22Rv1 (cell line): Measurements from ENCODE around the gene GLCCI1.

Source experiments
- H3K27ac ChIP-seq: fragments of 450-650 bp; 2 replicates; pipeline ENCODE4 v1.5.1; 2017
- ZFX ChIP-seq: fragments of 450-650 bp; IDR thresholded peaks from 2 replicates; pipeline ENCODE4 v1.6.1; 2017; ENCODE audit warnings: antibody characterized with exemption, borderline replicate concordance
- TF ChIP-seq, protein P1 (sequence below): fragments of 450-650 bp; IDR thresholded peaks from 2 replicates; pipeline ENCODE4 v1.5.1; 2017; ENCODE audit warnings: mild to moderate bottlenecking

Gene GLCCI1

DNA sequence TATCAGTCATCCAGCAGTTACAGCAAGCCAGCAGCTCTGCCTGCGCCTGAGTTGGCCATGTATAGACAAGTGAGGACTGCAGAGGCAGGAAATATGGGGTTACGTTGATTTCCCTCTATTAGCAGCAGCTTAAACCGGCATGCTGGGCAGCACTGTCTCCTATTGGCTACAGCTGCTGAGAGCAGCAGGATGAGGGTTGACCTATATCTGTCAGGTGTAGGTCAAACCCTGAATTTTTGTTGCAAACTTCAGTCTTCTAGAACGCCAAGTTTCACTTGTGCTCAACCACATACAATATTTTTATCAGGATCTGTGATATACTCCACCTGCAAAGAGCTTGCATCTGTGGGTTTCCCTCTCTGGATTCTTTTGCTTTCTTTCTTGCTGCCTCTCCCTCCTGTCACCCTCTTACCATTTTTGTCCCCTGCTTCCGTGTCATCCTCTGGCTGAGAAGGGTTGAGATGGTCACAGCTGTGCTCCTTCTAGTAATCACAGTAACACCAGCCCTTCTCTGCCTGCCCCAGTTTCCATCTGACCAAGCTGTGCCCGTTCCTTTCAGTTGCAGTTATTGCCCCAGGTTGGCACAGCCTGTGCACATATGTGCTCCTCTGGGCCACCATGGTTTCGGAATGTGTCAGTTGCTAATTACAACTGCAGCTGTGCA lies 23.8 kb upstream of the GLCCI1 start:
- H3K27ac ChIP-seq, result no peak overlapping the region
- TF ChIP-seq, protein P1, sequence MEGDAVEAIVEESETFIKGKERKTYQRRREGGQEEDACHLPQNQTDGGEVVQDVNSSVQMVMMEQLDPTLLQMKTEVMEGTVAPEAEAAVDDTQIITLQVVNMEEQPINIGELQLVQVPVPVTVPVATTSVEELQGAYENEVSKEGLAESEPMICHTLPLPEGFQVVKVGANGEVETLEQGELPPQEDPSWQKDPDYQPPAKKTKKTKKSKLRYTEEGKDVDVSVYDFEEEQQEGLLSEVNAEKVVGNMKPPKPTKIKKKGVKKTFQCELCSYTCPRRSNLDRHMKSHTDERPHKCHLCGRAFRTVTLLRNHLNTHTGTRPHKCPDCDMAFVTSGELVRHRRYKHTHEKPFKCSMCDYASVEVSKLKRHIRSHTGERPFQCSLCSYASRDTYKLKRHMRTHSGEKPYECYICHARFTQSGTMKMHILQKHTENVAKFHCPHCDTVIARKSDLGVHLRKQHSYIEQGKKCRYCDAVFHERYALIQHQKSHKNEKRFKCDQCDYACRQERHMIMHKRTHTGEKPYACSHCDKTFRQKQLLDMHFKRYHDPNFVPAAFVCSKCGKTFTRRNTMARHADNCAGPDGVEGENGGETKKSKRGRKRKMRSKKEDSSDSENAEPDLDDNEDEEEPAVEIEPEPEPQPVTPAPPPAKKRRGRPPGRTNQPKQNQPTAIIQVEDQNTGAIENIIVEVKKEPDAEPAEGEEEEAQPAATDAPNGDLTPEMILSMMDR, result no peak
- no peak for TF ChIP-seq ZFX

DNA sequence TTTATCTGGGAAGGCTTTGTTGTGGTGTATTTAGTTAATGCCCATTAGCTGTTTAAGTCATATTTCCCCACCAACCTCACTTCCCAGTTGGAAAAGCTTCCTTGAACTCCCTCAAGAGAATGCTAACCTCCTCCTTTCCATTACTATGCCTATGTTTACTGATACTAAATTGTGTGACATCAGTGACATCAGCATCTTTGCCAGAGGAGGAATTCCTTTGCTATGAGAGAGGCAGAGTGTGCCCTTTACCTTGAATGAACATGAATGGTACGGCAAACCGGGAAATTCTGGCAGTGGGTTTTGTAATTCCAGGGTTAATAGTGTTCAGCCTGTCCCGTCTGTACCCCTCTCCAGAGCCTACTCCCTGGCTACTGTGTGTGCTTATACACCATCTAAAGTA lies 22.1 kb upstream of the GLCCI1 start:
- TF ChIP-seq, protein P1, result no peak
- TF ChIP-seq ZFX, result no peak
- no peak overlapping the region for H3K27ac ChIP-seq

DNA sequence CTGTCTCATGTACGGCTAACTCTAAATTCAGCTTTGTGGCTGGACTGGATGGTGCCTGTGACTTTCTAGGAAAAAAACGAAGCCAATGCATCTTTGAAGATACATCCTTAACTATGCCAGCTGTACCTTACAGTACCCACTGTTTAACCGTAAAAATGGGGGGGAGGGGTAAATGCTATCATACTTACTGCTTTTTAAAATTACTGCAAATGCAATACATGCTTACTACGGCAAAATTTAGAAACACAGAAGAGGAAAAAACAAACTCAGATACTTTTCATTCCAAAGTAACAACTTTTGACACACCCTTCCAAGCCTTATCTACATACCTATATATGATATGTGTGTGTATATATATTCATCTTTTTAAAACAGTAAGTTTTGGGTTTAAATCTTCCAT lies 20.4 kb upstream of the GLCCI1 start:
- no peak overlapping the region for H3K27ac ChIP-seq
- no peak for TF ChIP-seq ZFX
- TF ChIP-seq, protein P1, result no peak

DNA sequence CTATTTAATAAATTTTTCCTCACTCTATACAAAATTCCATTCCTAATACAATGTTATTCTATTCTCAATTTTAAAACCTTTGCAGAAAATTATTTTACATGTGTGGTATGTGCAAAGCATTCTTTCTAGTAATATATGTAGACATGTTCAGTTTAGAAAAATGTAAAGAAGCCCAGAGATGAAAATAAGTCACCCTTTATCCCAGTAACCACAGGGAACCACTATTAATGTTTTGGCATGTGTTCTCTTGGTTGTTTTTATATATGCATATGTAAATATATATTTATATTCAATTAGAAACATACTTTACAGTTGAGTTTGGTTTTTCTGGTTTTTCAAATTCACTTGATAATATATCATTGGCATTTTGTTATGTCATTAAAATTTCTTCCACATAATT lies 14.8 kb upstream of the GLCCI1 start:
- no peak for TF ChIP-seq ZFX
- TF ChIP-seq, protein P1, result no peak
- no peak overlapping the region for H3K27ac ChIP-seq

DNA sequence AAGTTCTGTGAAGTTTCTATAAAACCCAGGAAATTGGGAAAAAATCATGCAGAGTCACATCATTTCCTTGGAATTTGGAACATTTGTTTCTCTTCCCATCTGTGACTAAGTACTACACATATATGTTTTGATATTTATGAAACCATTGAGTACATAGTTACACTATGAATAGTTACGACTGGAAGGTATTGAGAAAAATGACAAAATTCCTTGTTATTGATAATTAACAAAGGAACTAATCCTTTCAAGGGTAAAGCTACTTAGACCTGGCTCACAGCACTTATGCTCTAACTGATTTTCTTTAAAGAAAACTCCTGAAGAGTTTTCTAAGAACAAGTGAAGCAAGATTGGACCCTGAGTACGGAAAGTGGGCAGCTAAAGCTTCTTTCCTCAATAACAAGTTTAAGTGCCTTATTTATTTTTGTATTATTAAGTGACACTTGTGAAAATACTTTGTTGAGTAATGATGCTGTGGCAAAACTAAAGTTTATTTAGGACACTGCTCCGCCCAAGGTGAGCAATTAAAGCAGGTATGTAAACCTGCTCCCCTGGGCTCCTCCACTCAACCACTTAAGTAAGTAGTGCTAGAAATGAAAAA lies 12.0 kb upstream of the GLCCI1 start:
- H3K27ac ChIP-seq, result no peak overlapping the region
- TF ChIP-seq ZFX, result no peak
- TF ChIP-seq, protein P1, result no peak

DNA sequence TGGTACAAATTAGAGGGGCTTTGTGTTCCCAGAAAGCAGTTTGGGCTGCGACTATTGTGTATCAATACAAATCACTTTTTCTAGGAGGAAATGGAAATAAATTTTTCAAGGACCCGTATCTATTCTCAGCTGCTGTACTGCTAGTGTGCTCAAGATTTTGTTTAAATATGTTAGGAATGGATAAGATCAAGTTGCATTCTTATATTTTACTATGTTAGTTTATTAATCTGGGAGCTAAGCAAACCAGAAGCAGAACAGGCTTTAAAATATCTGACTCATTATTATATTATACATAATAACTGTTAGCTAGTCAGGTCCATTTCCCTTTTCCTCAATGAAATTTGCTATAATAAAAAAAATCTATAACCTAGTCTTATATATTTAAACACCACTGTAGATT lies 11.1 kb upstream of the GLCCI1 start:
- no peak for TF ChIP-seq ZFX
- TF ChIP-seq, protein P1, result no peak
- H3K27ac ChIP-seq, result no peak overlapping the region

DNA sequence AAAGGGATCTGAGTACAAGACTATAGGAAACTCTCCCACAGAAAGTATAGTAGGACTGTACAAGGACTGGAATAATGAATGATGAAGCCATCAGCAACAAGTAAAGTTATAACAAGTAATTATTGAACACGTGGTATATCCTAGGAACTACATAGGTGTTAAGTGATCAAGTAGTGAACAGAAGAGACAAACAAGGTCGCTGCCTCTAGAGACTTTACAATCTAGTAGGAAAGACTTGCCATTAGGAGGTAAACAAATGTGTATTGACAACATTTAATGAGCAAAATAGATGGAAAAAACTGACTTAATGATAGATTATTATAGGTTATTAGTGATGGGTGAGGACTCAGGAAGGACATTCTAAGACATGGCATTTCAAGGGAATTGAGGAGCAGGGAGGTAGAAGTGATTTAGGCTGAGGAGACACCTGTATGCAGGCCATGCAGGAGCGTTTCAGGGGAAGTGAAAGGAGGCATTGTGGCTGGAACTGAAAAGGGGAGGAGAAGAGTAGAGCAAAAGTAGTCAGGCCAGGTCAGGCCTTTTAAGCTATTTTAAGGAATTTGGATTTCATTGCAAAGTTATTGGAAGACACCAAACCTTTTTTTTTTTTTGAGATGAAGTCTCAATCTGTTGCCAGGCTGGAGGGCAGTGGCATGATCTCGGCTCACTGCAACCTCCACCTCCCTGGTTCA lies 8.5 kb upstream of the GLCCI1 start:
- H3K27ac ChIP-seq, result no peak overlapping the region
- TF ChIP-seq ZFX, result no peak
- TF ChIP-seq, protein P1, result no peak
